ENCODE results near the gene UBE2F.
"Not testable (repeated sequence)": the region's sequence is repeated elsewhere in the genome, so short reads cannot be mapped to it uniquely, and the experiment has no call there.

The UBE2F gene

DNA sequence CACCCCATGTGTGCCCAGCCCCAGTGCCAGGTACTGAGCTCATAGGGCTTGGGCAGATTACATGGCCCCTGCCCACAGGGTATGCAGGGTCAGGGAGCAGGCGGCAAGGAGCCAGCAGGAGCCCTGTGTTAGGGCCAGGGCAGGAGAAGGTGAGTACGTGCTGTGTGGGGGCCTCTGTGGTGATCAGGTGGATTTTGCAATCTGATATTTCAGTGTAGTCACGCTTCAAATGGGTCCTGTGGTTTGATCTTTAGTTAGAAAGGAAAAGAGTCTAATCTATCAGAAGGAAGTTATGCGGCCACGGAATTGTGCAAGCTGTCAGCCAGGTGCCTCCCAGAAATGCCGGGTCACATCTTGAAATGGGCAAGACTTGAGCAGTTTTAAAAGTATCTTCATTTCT lies 13.9 kb downstream of the UBE2F start:
- DNase-seq, result peak; percentile 22

DNA sequence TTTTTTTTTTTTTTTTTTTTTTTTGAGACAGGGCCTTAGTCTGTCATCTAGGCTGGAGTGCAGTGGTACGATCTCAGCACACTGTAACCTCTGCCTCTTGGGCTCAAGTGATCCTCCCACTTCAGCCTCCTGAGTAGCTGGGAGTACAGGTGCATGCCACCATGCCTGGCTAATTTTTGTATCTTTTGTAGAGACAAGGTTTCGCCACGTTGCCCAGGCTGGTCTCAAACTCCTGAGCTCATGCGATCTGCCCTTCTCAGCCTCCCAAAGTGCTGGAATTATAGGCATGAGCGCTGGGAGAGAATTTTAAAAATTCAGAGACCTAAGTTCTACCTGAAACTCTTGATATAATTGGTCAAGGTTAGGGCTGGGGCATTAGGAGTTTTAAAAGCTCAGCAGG lies 14.8 kb downstream of the UBE2F start:
- not testable (repeated sequence) for DNase-seq

DNA sequence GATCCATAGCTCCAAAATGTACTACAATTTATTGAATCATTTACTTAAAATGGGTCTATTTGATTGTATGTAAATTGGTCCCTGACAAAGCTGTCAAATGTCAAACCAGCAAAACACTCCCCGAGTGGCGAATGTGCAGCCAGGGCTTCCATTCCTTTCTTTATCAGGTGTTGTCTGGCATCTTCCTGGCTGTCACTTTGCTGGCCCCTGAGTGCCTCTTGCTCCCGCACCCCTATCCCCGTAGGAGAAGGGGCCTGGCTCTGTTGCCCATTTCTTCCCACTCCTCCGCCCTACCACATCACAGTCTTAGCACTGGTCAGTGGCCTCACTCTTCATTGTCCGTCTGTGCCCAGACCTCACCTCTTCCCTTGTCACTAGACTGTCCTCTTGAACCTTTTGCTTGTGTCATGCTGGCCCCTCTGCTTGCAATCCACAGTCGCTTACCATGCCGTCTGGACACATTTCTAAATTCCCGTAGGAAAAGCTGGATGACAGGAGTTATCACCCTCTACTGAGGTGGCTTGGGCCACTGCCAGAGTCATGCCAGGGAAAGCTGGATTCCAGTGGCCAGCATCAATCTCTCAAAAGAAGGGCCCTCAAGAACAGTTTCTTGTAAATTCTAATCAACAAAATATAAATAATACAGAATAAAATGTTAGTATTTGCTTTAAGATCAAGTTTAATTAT lies 15.4 kb downstream of the UBE2F start:
- no peak for DNase-seq

DNA sequence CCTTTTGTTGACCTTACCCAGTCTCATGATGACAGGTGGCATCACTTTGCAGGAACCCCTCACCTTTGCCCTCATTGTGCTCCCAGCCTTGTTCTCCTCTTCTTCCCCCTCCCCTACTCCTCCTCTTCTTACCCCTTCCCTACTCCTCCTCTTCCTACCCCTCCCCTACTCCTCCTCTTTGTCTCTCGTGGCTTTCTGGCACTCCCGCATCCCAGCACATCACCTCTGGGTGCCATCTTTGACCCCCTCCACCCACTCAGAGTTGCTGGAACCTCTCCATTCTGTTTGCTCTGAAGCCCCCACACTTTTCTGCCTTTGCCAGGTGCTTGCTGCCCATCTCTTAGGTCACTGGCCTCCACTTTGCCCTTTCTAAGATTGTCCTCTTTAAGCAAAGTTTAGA lies 17.1 kb downstream of the UBE2F start:
- DNase-seq, result no peak

DNA sequence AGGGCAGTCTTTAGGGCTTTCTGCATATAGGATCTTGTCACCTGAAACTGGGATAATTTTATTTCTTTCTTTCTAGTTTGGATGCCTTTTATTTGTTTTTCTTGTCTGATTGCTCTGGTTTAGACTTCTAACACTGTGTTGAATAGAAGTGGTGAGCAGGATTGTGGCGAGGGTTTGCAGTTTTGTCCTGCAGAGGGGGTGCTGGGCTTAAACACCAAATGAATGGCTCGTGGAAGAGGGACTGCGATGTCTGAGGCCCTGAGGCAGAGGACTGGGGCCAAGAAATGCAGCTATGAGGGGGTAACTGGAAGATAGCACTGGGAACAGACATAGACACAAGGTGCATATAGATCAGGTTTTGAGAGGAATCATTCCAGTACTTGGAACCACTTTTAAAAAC lies 20.5 kb downstream of the UBE2F start:
- DNase-seq, result no peak

DNA sequence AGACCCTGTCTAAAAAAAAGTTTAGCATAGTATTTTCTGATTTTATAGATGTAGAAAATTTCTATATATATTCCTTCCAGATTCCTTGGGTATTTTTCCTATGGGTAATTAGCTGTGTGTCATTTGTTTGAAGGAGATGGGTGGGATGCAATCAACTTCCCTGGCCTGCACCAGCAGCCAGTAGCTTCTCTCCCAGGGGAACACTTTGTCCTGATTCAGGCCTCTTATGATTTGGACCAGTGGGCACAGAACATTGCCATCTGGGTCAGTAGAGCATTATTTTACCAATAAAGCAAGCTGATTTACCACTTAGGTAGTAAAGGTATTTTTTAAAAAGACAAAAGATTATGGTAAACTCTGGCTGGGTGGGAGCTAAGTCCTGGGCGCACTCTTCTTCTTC lies 26.9 kb downstream of the UBE2F start:
- no peak for DNase-seq

DNA sequence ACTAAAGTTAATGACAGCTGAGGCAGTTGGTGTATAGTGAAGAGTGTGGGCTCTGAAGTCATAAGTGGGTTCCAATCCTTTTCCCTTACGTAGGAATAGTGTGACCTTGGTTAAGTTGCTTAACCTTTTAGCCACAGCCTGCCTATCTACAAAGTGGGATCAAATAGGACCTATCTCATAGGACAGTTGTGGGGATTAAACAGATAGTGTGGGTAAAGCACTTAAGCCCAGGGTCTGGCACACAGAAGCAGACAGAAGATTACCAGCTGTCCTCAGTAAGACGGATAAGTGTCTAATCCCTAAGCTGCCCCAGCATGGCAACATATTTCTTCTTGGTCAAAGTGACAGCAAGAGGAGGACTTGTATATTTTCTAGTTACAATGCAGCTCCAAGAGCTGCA lies 28.2 kb downstream of the UBE2F start:
- no peak for DNase-seq

DNA sequence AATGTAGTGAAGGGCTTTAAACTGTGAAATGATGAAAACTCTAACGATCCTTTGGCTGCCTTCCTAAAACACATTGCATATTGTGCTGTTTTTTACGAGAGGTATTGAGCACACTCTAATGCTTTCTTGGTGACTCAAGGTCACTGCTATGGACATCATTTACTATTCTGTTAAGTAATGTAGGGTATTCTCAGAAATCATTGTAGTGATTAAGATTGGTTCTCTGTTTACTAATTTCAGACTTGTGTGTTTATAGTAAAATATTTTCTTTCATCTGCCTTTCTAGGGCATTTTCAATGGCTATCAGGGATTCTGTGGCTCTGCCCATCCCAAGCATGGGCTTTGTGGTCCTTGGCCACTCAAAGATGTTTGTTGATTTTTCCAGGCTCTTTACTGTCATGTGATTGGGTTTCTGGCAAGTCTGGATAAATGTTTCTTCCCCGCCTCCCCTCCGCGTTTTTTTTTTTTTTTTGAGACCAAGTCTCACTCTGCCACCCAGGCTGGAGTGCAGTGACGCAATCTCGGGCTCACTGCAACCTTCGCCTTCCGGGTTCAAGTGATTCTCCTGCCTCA lies 29.3 kb downstream of the UBE2F start:
- DNase-seq, result no peak

DNA sequence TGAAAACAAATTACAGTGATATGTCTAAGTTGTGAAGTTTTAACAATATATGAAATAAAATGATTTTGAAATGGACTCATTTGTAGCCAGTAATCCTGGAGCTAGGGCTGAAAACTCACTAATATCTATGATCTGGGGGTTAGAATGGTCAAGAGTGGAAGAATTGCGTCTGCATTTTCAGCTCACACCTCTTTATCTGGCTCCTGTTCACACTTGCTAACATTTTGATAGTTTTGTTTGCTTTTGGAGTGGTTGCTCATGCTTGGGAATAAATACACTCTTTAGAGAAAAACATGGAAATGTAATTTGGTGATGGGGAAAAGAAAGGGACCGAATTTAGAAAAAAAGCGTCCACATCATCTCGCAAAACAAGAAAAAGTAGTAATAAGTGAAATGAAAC lies 30.7 kb downstream of the UBE2F start:
- no peak for DNase-seq

DNA sequence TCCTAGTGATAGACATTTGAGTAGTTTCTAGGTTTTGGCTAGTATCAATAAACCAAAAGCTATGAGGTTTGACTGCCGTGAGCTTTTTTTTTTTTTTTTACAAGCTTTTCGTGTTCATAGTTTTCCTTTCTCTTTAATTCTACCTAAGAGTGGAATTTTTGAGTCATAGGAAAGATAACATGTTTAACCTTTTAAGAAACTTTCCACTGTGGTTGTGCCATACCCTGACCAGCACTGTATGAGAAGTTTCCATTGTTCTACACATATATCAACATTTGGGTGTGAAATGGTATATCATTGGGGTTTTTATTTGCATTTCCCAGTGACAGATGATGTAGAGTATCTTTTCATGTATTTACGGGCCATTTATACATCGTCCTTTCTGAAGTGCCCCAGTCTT lies 31.7 kb downstream of the UBE2F start:
- DNase-seq, result no peak

DNA sequence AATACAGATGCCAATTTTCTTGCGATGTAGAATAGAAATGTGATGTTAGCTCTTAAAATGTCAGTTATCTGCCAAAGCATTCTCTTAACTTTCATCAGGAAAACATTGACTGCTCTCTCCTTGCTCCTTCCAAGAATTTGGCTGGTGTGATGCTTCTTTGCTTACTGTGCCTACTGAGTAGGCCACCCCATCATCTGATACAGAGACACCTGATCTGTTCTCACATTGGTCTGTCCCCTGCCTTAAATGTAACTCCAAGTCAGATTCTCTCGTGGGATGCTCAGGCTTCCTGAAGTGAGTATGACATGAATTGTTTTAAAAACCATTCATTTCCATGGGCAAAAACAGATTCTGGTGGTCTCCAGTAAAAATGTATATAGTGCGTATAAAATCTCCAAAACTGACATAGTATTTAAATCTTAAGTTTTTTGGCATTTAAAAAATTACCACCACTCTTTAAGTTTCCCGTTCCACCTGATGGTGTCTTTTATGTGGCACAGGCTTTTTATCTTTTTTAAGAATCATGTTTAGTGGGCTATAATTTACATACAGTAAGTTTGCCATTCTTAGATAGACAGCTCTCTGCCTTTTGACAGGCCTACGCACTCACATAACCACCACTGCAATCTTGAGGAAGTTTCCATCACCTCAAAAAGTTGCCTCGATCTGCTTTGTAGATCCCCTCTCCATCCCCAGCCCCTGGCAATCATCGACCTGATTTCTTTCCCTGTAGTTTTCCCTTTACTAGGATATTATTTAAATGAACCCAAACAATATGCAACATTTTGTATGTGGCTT lies 36.6 kb downstream of the UBE2F start:
- DNase-seq, result no peak

DNA sequence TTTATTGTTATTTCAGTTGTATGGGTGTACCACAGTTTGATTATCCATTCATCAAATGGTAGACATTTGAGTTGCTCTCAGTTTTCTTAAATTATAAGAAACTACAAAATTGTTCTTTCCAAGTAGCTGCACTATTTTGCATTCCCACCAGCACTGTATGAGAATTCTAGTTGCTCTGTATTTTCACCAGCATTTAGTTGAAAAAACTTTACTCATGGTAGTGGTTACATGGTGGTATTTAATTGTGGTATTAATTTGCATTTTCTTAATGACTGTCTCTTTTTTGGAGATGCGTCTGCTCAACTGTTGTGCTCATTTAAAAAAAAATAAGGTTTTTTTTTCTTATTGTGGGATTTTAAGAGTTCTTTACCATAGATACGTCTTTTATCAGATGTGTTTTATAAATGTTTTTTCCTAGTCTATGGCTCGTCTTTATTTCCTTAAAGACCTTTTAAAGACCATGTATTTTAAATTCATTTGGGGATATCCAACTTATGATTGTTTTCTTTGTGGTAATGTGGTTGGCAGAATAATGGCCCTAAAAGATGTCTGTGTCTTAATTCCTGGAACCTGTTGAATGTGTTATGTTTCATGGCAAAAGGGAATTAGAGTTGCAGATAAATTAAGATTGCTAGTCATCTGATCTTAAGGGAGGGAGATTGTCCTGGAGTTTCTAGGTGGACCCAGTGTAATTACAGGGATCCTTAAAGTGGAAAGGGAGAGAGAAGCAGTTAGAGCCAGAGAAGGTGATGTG lies 37.4 kb downstream of the UBE2F start:
- no peak for DNase-seq

DNA sequence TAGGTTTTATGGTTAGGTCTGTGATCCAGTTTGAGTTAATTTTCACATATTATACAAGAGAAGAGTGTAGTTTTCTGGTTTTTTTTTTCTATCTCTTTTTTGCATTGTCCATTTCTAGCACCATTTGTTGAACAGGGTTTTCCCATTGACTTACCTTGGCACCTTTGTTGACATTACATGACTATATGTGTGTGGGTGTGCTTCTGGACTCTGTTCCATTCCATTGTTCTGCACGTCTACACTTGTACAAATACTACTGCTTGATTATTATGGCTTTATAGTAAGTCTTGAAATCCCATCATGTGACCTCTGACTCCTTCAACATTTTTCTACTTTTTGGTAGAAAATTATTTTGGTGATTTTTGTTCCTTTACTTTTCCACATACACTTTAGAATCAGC lies 38.7 kb downstream of the UBE2F start:
- DNase-seq, result no peak

DNA sequence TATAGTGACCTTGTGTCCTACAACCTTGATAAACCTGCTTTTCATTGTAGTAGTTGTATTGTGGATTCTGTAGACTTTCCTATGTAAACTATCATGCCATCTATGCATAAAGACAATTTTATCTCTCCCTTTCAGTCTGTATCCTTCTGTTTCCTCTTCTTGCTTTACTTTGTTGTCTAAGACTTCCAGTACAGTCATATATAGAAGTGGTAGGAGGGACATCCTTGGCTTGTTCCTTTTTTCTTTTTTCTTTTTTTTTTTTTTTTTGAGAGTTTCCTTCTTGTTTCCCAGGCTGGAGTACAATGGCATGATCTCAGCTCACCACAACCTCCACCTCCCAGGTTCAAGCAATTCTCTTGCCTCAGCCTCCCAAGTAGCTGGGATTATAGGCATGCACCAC lies 39.7 kb downstream of the UBE2F start:
- DNase-seq, result no peak

DNA sequence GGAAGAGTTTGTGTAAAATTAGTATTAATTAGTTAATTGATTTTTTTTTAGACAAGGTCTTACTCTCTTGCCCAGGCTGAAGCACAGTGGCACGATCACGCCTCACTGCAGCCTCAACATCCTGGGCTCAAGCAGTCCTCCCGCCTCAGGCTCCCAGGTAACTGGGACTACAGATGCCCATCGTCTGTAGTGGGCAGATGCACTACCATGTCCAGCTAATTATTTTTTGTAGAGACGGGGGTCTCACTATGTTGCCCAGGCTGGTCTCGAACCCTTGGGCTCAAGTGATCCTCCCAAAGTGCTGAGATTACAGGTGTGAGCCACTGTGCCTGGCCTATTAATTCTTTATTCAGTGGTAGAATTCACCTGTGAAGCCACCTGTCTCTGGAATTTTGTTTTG lies 41.1 kb downstream of the UBE2F start:
- no peak for DNase-seq

DNA sequence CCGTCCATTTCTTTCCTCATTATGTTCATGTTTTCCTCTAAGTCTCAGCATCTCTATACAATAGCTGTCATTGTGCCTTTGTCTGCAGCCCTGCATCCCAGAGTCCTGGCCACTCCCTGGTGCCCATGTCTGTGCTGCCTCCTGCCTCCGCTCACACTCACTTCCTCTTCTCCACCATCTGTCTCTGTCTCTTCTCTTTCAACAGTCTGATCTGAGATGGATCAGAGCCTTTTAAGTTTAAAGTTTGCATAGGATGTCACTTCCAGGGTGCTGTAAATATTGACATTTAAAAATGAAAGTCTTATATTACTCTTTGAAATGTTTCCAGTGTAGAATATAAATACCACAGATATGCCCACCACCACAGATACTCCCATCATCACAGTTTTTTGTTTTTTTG lies 42.7 kb downstream of the UBE2F start:
- no peak for DNase-seq

DNA sequence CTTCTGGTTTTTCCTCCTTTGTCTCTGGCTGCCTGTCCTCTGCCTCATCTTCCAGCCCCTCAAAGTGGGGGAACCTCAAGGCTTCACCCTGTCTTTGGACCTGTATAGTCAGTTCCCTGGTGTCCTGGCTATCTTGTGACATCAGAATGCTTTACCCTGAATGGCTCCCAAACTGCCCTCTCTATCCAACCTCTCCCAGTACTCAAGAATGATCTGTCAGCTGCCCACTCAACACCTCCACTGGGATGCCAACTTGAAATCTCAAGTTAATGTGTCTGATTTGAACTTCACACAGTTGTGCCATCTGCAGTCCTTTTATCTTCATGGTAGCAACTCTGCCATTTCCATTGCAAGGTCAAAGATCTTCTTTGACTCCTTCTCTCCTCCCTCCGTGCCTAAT lies 43.8 kb downstream of the UBE2F start:
- no peak for DNase-seq

DNA sequence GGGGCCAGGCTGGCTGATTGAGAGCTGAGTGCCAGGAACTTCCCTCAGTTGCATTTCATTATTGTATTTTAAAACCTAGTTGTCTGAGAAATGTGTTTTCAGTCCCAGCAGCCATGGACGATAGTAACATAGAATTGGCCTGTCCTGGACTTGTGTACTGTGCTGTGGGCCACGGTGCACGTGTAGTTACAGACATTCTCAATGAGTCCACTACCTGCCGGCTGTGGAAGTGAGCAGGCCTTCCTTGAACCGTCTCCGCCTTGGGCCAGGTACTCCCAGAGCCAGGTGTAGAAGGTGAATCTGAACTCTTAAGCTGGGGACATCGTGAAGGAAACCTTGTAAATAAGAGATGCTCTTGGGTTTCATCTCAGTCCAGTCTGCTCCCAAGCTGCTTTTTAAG lies 47.0 kb downstream of the UBE2F start:
- DNase-seq, result no peak

DNA sequence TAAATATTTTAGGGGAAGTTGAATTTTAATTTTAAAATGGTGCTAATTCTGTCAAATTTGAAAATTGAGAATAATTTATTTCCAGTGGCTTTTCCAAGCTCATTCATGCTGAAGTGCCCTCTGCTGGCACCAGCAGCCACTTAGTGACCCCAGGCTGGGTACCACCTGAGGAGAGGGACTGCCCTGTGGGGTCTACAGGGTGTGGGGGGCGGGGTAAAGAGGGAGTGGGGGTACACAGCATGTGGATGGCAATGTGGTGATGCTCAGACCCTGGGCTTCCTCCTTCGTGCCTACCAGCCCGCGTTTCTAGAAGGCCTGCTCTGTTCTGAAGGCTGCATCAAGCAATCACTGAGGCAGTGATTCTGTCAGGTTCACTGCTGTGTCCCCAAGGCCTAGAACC lies 48.9 kb downstream of the UBE2F start:
- DNase-seq, result no peak

DNA sequence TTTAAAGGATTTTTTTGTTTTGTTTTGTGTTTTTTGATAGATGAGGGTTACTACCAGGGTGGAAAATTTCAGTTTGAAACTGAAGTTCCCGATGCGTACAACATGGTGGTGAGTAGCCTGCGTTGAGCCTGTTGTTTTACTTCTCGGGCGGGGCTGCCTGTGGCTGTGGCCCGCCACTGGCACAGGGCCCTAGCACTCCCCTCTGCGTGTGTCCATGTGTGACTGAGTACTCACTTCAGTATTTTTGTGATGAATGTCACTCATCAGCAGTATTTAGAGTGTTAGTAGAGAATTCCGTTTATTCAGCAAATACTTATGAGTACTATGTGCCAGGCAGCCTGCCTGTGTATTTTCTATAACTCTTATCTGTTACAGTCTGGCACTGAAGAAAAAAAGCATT lies 49.7 kb downstream of the UBE2F start:
- DNase-seq, result no peak

DNA sequence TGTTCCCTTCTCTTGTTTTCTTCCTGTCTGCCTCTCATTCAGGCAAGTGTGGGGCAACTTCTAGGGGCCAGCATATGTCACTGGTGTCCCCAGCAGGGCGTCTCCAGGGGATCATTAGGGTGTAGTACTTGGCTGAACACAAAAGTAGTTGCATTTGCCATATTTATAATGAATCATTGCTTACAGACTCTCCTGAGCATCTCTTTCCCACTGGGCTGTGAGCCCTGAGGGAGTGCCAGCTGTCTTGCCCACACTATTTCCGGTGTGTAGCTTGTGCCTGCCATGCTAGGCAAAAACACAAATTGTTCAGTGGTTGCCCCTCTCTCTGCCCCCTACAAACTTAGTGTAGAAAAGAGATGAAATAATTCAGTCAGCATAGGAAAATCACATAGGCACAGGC lies 53.1 kb downstream of the UBE2F start:
- DNase-seq, result no peak

DNA sequence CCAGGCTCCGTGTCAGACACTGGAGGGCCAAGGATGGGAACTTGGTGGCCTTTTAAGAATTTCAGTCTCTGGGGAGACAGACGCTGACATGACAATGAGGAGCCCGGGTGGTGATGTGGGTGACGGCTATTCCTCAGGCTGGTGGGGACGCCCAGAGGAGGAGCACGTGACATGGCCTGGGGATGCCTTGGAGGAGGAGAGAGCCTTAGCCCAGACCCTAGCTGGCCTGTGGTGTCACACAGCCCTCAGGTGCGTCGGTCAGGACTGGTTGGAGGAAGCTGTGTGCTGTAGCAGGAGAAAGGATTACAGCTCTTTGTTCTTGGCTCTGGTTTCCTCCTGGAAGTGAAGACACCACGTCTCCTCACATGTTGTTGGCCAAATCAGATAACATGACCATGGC lies 54.0 kb downstream of the UBE2F start:
- DNase-seq, result no peak

DNA sequence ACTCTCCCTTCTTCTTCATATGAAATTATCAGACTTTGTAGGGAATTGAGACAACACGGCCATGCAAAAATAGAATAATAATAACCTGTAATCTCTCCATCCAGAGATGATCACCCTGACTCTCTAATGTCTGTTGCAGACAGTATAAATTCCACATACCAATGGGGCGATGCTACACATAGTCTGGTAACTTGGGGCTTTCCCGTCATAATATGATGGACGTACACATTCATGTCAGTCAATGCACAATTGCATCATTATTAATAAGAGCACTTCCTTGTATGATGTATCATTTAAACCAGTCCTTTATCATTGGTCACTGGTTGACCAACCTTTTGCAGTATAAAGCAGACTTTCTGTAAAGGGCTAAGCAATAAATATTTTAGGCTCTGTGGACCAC lies 54.5 kb downstream of the UBE2F start:
- no peak for DNase-seq

Data from NCI-H2107 (cell line).